H9 (cell line): ENCODE results near the gene PAX3. TPM values are rescaled to one million over a fixed set of nuclear protein-coding genes. Genes with fewer than 3 reads are reported as not detected.

Experiments used
- DNase-seq: peaks from one replicate; pipeline ENCODE4 v3.0.0-alpha.2; 2017
- H2AFZ ChIP-seq: one replicate; pipeline ENCODE4 v1.6.1; 2013; ENCODE audit warnings: mild to moderate bottlenecking, low read length, control low read depth, moderate library complexity
- H2AK5ac ChIP-seq: 2 replicates; pipeline ENCODE4 v1.6.1; 2013; ENCODE audit warnings: low read length, control low read depth, mixed read lengths; ENCODE audit not compliant: insufficient read length
- H2BK120ac ChIP-seq: one replicate; pipeline ENCODE4 v1.6.1; 2013; ENCODE audit warnings: low read depth, mild to moderate bottlenecking, low read length, control low read depth, inconsistent platforms; ENCODE audit not compliant: poor library complexity, severe bottlenecking
- H2BK12ac ChIP-seq: 2 replicates; pipeline ENCODE4 v1.6.1; 2013; ENCODE audit warnings: low read length, control low read depth, mixed read lengths, low read depth; ENCODE audit not compliant: insufficient read length
- H2BK15ac ChIP-seq: 2 replicates; pipeline ENCODE4 v1.6.1; 2013; ENCODE audit warnings: low read depth, low read length, control low read depth
- H2BK20ac ChIP-seq: one replicate; pipeline ENCODE4 v1.6.1; 2013; ENCODE audit warnings: low read depth, mild to moderate bottlenecking, low read length, control low read depth, inconsistent platforms; ENCODE audit not compliant: poor library complexity, severe bottlenecking
- H2BK5ac ChIP-seq: 2 replicates; pipeline ENCODE4 v1.6.1; 2013; ENCODE audit warnings: low read length, control low read depth, mixed read lengths; ENCODE audit not compliant: insufficient read length
- H3K14ac ChIP-seq: 2 replicates; pipeline ENCODE4 v1.6.1; 2013; ENCODE audit warnings: low read length, control low read depth; ENCODE audit not compliant: insufficient read depth
- H3K18ac ChIP-seq: 2 replicates; pipeline ENCODE4 v1.6.1; 2013; ENCODE audit warnings: low read depth, mild to moderate bottlenecking, mixed read lengths, low read length, control low read depth; ENCODE audit not compliant: insufficient read length
- H3K23ac ChIP-seq: 2 replicates; pipeline ENCODE4 v1.6.1; 2013; ENCODE audit warnings: low read length, control low read depth, mixed read lengths, low read depth; ENCODE audit not compliant: insufficient read length
- H3K23me2 ChIP-seq: 2 replicates; pipeline ENCODE4 v1.6.1; 2013; ENCODE audit warnings: low read depth, mild to moderate bottlenecking, mixed read lengths, low read length, control low read depth; ENCODE audit not compliant: insufficient read length, poor library complexity, severe bottlenecking
- H3K27ac ChIP-seq: 2 replicates; pipeline ENCODE4 v1.5.1; 2013; ENCODE audit warnings: low read length, control low read depth, mixed read lengths, low read depth; ENCODE audit not compliant: insufficient read length
- H3K27me3 ChIP-seq: 2 replicates; pipeline ENCODE4 v1.6.1; 2013; ENCODE audit warnings: low read length, control low read depth, inconsistent platforms; ENCODE audit not compliant: insufficient read depth
- H3K4ac ChIP-seq: 2 replicates; pipeline ENCODE4 v1.6.1; 2013; ENCODE audit warnings: low read depth, mild to moderate bottlenecking, control low read depth, inconsistent platforms, low read length, moderate library complexity
- H3K4me1 ChIP-seq: 2 replicates; pipeline ENCODE4 v1.6.1; 2013; ENCODE audit warnings: low read length, control low read depth, inconsistent platforms; ENCODE audit not compliant: insufficient read depth
- H3K4me2 ChIP-seq: 2 replicates; pipeline ENCODE4 v1.6.1; 2013; ENCODE audit warnings: low read length, control low read depth, mixed read lengths; ENCODE audit not compliant: insufficient read length, insufficient read depth
- H3K56ac ChIP-seq: 2 replicates; pipeline ENCODE4 v1.6.1; 2013; ENCODE audit warnings: low read depth, mild to moderate bottlenecking, mixed read lengths, low read length, control low read depth; ENCODE audit not compliant: insufficient read length
- H3K79me1 ChIP-seq: 2 replicates; pipeline ENCODE4 v1.6.1; 2013; ENCODE audit warnings: low read depth, mild to moderate bottlenecking, moderate library complexity, low read length, control low read depth, inconsistent platforms; ENCODE audit not compliant: insufficient read depth, poor library complexity, severe bottlenecking
- H3K79me2 ChIP-seq: 2 replicates; pipeline ENCODE4 v1.6.1; 2013; ENCODE audit warnings: low read length, control low read depth, inconsistent platforms; ENCODE audit not compliant: insufficient read depth
- H3K9ac ChIP-seq: 2 replicates; pipeline ENCODE4 v1.6.1; 2013; ENCODE audit warnings: low read length, control low read depth, mixed read lengths; ENCODE audit not compliant: insufficient read length; ENCODE audit errors: extremely low read depth
- H3K9me3 ChIP-seq: one replicate; pipeline ENCODE4 v1.6.1; 2013; ENCODE audit warnings: low read depth, low read length, inconsistent platforms; ENCODE audit not compliant: control insufficient read depth
- H3T11ph ChIP-seq: one replicate; pipeline ENCODE4 v1.6.1; 2013; ENCODE audit warnings: mild to moderate bottlenecking, low read length, control low read depth, inconsistent platforms
- H4K20me1 ChIP-seq: one replicate; pipeline ENCODE4 v1.6.1; 2013; ENCODE audit not compliant: control insufficient read depth, insufficient read length, insufficient read depth
- H4K5ac ChIP-seq: 2 replicates; pipeline ENCODE4 v1.6.1; 2013; ENCODE audit warnings: low read depth, mild to moderate bottlenecking, mixed read lengths, low read length, control low read depth; ENCODE audit not compliant: insufficient read length
- H4K8ac ChIP-seq: replicated peaks from 2 replicates; pipeline ENCODE4 v1.6.1; 2013; ENCODE audit warnings: low read length, control low read depth, mixed read lengths, low read depth; ENCODE audit not compliant: insufficient read length
- H4K91ac ChIP-seq: 2 replicates; pipeline ENCODE4 v1.6.1; 2013; ENCODE audit warnings: low read depth, mild to moderate bottlenecking, moderate library complexity, mixed read lengths, low read length, control low read depth; ENCODE audit not compliant: insufficient read length
- H3K27ac Mint-ChIP-seq, 3 experiments: 2 replicates in 2 of 3; 3 replicates in 1 of 3; pipeline ENCODE4 v1.8.0; 2020 to 2021; ENCODE audit warnings: mixed read lengths in 3 of 3, mild to moderate bottlenecking in 1 of 3, moderate library complexity in 1 of 3
- H3K27me3 Mint-ChIP-seq: 2 replicates; pipeline ENCODE4 v1.8.0; 2021; ENCODE audit warnings: low read depth, mild to moderate bottlenecking, moderate library complexity, mixed read lengths
- H3K36me3 Mint-ChIP-seq, 3 experiments: 2 replicates in 2 of 3; 3 replicates in 1 of 3; pipeline ENCODE4 v1.8.0; 2020 to 2021; ENCODE audit warnings: low read depth in 3 of 3, mixed read lengths in 3 of 3; ENCODE audit not compliant: insufficient read depth in 1 of 3
- H3K4me1 Mint-ChIP-seq, 2 experiments: 2 replicates each; pipeline ENCODE4 v1.8.0; 2020; ENCODE audit warnings: mixed read lengths in 2 of 2
- H3K4me3 Mint-ChIP-seq, 2 experiments: 2 replicates in 1 of 2; 3 replicates in 1 of 2; pipeline ENCODE4 v1.8.0; 2020 to 2021; ENCODE audit warnings: mild to moderate bottlenecking in 2 of 2, mixed read lengths in 2 of 2, moderate library complexity in 1 of 2
- H3K9me3 Mint-ChIP-seq, 2 experiments: 2 replicates in 1 of 2; 3 replicates in 1 of 2; pipeline ENCODE4 v1.8.0; 2020; ENCODE audit warnings: mild to moderate bottlenecking in 2 of 2, mixed read lengths in 2 of 2, moderate library complexity in 1 of 2
- WGBS: extraction: QIAGEN DNeasy Blood & Tissue Kit; methylation state at CpG from one replicate; pipeline ENCODE4 v1.1.7; 2013; ENCODE audit warnings: missing lambda C conversion rate, low lambda C conversion rate, mixed read lengths; ENCODE audit not compliant: insufficient read length; ENCODE audit errors: extremely low coverage; 5-methylcytosine and 5-hydroxymethylcytosine counted together
- total RNA-seq: library from RNA; stranded (reverse); gene quantifications from 2 replicates; pipeline ENCODE4 v1.2.1, GENCODE V29; 2021
- TF ChIP-seq, protein P1 (sequence below): fragments of 200-600 bp; sonication (generic); conservative IDR thresholded peaks from 3 replicates; pipeline ENCODE4 v1.8.0; 2021; ENCODE audit warnings: antibody characterized with exemption, mild to moderate bottlenecking

The PAX3 gene
- total RNA-seq, 1 experiment from 2014 or later, result not detected

- Histone ChIP-seq H3K14ac (no peak overlapping the region), H2AFZ (no peak overlapping the region), H4K5ac (no peak overlapping the region), H4K8ac (no peak overlapping the region), H4K20me1 (no peaks in the 10 kb centered on the region), H3K23me2 (no peaks in the 10 kb centered on the region), H3K27me3 (no peaks in the 10 kb centered on the region), H2BK20ac (no peak overlapping the region), H3K79me2 (no peaks in the 10 kb centered on the region), H3K23ac (no peak overlapping the region), H2BK120ac (no peak overlapping the region), H3K18ac (no peak overlapping the region), H3K9ac (no peak overlapping the region), H2BK15ac (no peak overlapping the region), H3K79me1 (no peaks in the 10 kb centered on the region), H4K91ac (no peak overlapping the region), H3K56ac (no peak overlapping the region), H3K4me1 (no peaks in the 10 kb centered on the region), H2BK5ac (no peak overlapping the region), H3T11ph (no peak overlapping the region), H3K4me2 (no peak overlapping the region), H2BK12ac (no peak overlapping the region), H3K9me3 (no peaks in the 10 kb centered on the region), H3K27ac (no peak overlapping the region), H2AK5ac (no peak overlapping the region), H3K4ac (no peak overlapping the region)
- no CpG with 5 or more reads among the region's 2 CpGs for WGBS
- Mint-ChIP-seq H3K4me1 (peaks cover 7 to 19% of the 10 kb centered on the region in 2 experiments; a peak in 3 of 4 replicates), H3K27ac (no peak overlapping the region), H3K9me3 (peaks cover 0 to 2% of the 10 kb centered on the region in 2 experiments; a peak in 2 of 5 replicates), H3K27me3 (peaks cover 1% of the 10 kb centered on the region; the same call in 1 of the 2 replicates), H3K36me3 (peaks cover 0 to 6% (median 0%) of the 10 kb centered on the region in 3 experiments; a peak in 3 of 7 replicates), H3K4me3 (no peak overlapping the region)
- TF ChIP-seq, protein P1, sequence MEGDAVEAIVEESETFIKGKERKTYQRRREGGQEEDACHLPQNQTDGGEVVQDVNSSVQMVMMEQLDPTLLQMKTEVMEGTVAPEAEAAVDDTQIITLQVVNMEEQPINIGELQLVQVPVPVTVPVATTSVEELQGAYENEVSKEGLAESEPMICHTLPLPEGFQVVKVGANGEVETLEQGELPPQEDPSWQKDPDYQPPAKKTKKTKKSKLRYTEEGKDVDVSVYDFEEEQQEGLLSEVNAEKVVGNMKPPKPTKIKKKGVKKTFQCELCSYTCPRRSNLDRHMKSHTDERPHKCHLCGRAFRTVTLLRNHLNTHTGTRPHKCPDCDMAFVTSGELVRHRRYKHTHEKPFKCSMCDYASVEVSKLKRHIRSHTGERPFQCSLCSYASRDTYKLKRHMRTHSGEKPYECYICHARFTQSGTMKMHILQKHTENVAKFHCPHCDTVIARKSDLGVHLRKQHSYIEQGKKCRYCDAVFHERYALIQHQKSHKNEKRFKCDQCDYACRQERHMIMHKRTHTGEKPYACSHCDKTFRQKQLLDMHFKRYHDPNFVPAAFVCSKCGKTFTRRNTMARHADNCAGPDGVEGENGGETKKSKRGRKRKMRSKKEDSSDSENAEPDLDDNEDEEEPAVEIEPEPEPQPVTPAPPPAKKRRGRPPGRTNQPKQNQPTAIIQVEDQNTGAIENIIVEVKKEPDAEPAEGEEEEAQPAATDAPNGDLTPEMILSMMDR, result no peak
- DNase-seq, result no peak
These were observed 138.7 kb downstream of the PAX3 start for GRCh38 chr2:222160125-222160524.
